Prostate gland (tissue), 2 donors: Measurements from ENCODE around the gene NUP62CL. TPM values are rescaled to one million over a fixed set of nuclear protein-coding genes. Genes with fewer than 3 reads are reported as not detected.
"Not testable (repeated sequence)": the region's sequence is repeated elsewhere in the genome, so short reads cannot be mapped to it uniquely, and the experiment has no call there.

Experiments used
- DNase-seq: peaks from one replicate; pipeline ENCODE4 v3.0.0-alpha.2; 2019; ENCODE audit warnings: low spot score
- H3K27ac ChIP-seq, 2 donors: fragments of 200-600 bp; sonication (generic); 2 replicates each; pipeline ENCODE4 v1.5.1; 2017 to 2019
- H3K27me3 ChIP-seq: fragments of 200-600 bp; sonication (generic); replicated peaks from 2 replicates; pipeline ENCODE4 v1.5.1; 2019; ENCODE audit not compliant: insufficient read depth
- H3K36me3 ChIP-seq, 2 donors: fragments of 200-600 bp; sonication (generic); 1 replicate in 1 of 2; 2 replicates in 1 of 2; pipeline versions ENCODE4 v1.5.1 to v1.8.1; 2017 to 2019
- H3K4me1 ChIP-seq: fragments of 200-600 bp; sonication (generic); replicated peaks from 2 replicates; pipeline ENCODE4 v1.5.1; 2019
- H3K4me3 ChIP-seq, 2 donors: fragments of 200-600 bp; sonication (generic); 2 replicates each; pipeline ENCODE4 v1.5.1; 2017 to 2019
- H3K9me3 ChIP-seq: fragments of 200-600 bp; sonication (generic); 2 replicates; pipeline ENCODE4 v1.5.1; 2017
- CTCF ChIP-seq, 4 experiments: fragments of 200-600 bp in 2 of 4; fragments of 450-650 bp in 2 of 4; sonication (generic) in 2 of 4; IDR thresholded peaks; 1 replicate in 3 of 4; 2 replicates in 1 of 4; pipeline ENCODE4 v1.5.1; 2016 to 2019; ENCODE audit warnings: antibody characterized with exemption in 4 of 4, mild to moderate bottlenecking in 2 of 4, moderate library complexity in 2 of 4
- POLR2A ChIP-seq: fragments of 450-650 bp; IDR thresholded peaks from one replicate; pipeline ENCODE4 v1.6.1; 2016; ENCODE audit warnings: antibody characterized with exemption, mild to moderate bottlenecking
- POLR2AphosphoS5 ChIP-seq: sonication (generic); formaldehyde crosslinking; IDR thresholded peaks from one replicate; pipeline ENCODE4 v1.6.1; 2017; ENCODE audit warnings: antibody characterized with exemption
- WGBS: methylation state at CpG from one replicate; pipeline ENCODE4 v1.1.5; 2018; 5-methylcytosine and 5-hydroxymethylcytosine counted together
- intact Hi-C: fragments of 100-400 bp; cut with DNase I; formaldehyde crosslinking; loops from one replicate; pipeline ENCODE4 v1.14.2; 2022
- total RNA-seq, 2 donors: library from RNA; depleted of rRNA; stranded (reverse); fragments of >200 nt; gene quantifications; one replicate each; pipeline ENCODE4 v1.1.0, GENCODE V29; 2016

Gene NUP62CL
- total RNA-seq, 2 donors from 2014 or later: 1.4 to 10.8 TPM

GRCh38 chrX:107207943-107208342 is 1.7 kb upstream of the NUP62CL start:
- intact Hi-C loops: no loop called here
- Histone ChIP-seq H3K4me1 (no peaks in the 10 kb centered on the region), H3K27me3 (no peaks in the 10 kb centered on the region), H3K36me3 (no peaks in the 10 kb centered on the region), H3K4me3 (no peak overlapping the region), H3K9me3 (no peaks in the 10 kb centered on the region), H3K27ac (no peak overlapping the region)
- TF ChIP-seq CTCF (IDR thresholded peaks at IDR 0.05) (no peak), POLR2A (no peak), POLR2AphosphoS5 (no peak)
- no peak for DNase-seq
- 100% methylated on average over 9 of the region's 9 CpGs for WGBS

GRCh38 chrX:107207089-107207488 is 856 bp upstream of the NUP62CL start:
- intact Hi-C loops: no loop called here
- H3K27me3 ChIP-seq: no peaks in the 10 kb centered on the region
- H3K4me3 ChIP-seq: no peak overlapping the region
- DNase-seq: no peak
- H3K36me3 ChIP-seq: no peaks in the 10 kb centered on the region
- TF ChIP-seq POLR2A (no peak), CTCF (IDR thresholded peaks at IDR 0.05) (no peak), POLR2AphosphoS5 (no peak)
- no peaks in the 10 kb centered on the region for H3K4me1 ChIP-seq
- WGBS: 91% methylated on average over 7 of the region's 7 CpGs
- no peak overlapping the region for H3K27ac ChIP-seq
- no peaks in the 10 kb centered on the region for H3K9me3 ChIP-seq

GRCh38 chrX:107206697-107207065 is 448 bp upstream of the NUP62CL start:
- WGBS: 53% methylated on average over 9 of the region's 9 CpGs
- H3K27ac ChIP-seq: no peak overlapping the region
- H3K27me3 ChIP-seq: no peaks in the 10 kb centered on the region
- no peaks in the 10 kb centered on the region for H3K4me1 ChIP-seq
- no peaks in the 10 kb centered on the region for H3K36me3 ChIP-seq
- TF ChIP-seq POLR2AphosphoS5 (no peak), CTCF (IDR thresholded peaks at IDR 0.05) (no peak), POLR2A (no peak)
- H3K9me3 ChIP-seq: no peaks in the 10 kb centered on the region
- DNase-seq: no peak
- intact Hi-C loops: no loop called here
- no peak overlapping the region for H3K4me3 ChIP-seq

GRCh38 chrX:107204068-107204605 is 2.1 kb downstream of the NUP62CL start:
- intact Hi-C loops: no loop called here
- 92% methylated on average over 6 of the region's 6 CpGs for WGBS
- DNase-seq: no peak
- Histone ChIP-seq H3K36me3 (no peaks in the 10 kb centered on the region), H3K9me3 (no peaks in the 10 kb centered on the region), H3K27ac (no peak overlapping the region), H3K4me3 (no peak overlapping the region), H3K27me3 (no peaks in the 10 kb centered on the region), H3K4me1 (no peaks in the 10 kb centered on the region)
- no peak for TF ChIP-seq POLR2AphosphoS5
- no peak for TF ChIP-seq CTCF (IDR thresholded peaks at IDR 0.05)
- TF ChIP-seq POLR2A: no peak

- TF ChIP-seq POLR2A (no peak), POLR2AphosphoS5 (no peak), CTCF (IDR thresholded peaks at IDR 0.05) (no peak)
- Histone ChIP-seq H3K27me3 (no peaks in the 10 kb centered on the region), H3K36me3 (no peaks in the 10 kb centered on the region), H3K4me1 (no peaks in the 10 kb centered on the region), H3K4me3 (no peak overlapping the region), H3K27ac (no peak overlapping the region), H3K9me3 (no peaks in the 10 kb centered on the region)
- WGBS: 93% methylated on average over 3 of the region's 3 CpGs
- DNase-seq: no peak
- intact Hi-C loops: no loop called here
Measured at GRCh38 chrX:107199491-107199890, 6.7 kb downstream of the NUP62CL start.

- DNase-seq, H3K4me1 ChIP-seq, intact Hi-C loops, H3K27ac ChIP-seq, H3K9me3 ChIP-seq, H3K36me3 ChIP-seq, H3K27me3 ChIP-seq, H3K4me3 ChIP-seq: not testable (repeated sequence)
- WGBS: 92% methylated on average over 4 of the region's 6 CpGs
Measured at GRCh38 chrX:107198074-107198473, 8.2 kb downstream of the NUP62CL start.
